HK-2 (cell line): ENCODE data around the gene GPRC5B.

Experiments
- DNase-seq: peaks from one replicate; pipeline ENCODE4 v3.0.0-alpha.2; 2018; ENCODE audit not compliant: unreplicated experiment

The GPRC5B gene

GRCh38 chr16:19810817-19811731 is 73.6 kb downstream of the GPRC5B start:
- peak; percentile 47 for DNase-seq

- no peak for DNase-seq
Observed at GRCh38 chr16:19809693-19810092, 75.0 kb downstream of the GPRC5B start.

- peak; percentile 58 for DNase-seq
Observed at GRCh38 chr16:19809121-19809635, 75.5 kb downstream of the GPRC5B start.

GRCh38 chr16:19808061-19808641 is 76.5 kb downstream of the GPRC5B start:
- DNase-seq: peak; percentile 25
